Transverse colon (tissue), 4 donors: Measurements from ENCODE around the gene WNT11.

ENCODE experiments used
- CTCF ChIP-seq, 5 experiments: fragments of 200-600 bp in 3 of 5; fragments of 450-650 bp in 2 of 5; sonication (generic) in 3 of 5; IDR thresholded peaks; 1 replicate in 2 of 5; 2 replicates in 3 of 5; pipeline ENCODE4 v1.5.1; 2016 to 2017; ENCODE audit warnings: antibody characterized with exemption in 5 of 5, inconsistent platforms in 3 of 5, mild to moderate bottlenecking in 2 of 5, moderate library complexity in 1 of 5
- EP300 ChIP-seq: sonication (generic); formaldehyde crosslinking; IDR thresholded peaks from one replicate; pipeline ENCODE4 v1.6.1; 2017; ENCODE audit warnings: antibody characterized with exemption, low read depth
- POLR2A ChIP-seq: fragments of 450-650 bp; IDR thresholded peaks from one replicate; pipeline ENCODE4 v1.6.1; 2016; ENCODE audit warnings: antibody characterized with exemption, mild to moderate bottlenecking, moderate library complexity
- POLR2AphosphoS5 ChIP-seq, 3 donors: sonication (generic); formaldehyde crosslinking; IDR thresholded peaks; one replicate each; pipeline ENCODE4 v1.6.1; 2016; ENCODE audit warnings: antibody characterized with exemption in 3 of 3

- TF ChIP-seq CTCF (IDR thresholded peaks at IDR 0.05): no peak
- no peak for TF ChIP-seq POLR2A
- TF ChIP-seq POLR2AphosphoS5 (IDR thresholded peaks at IDR 0.05): no peak
- TF ChIP-seq EP300: no peak
Measured at GRCh38 chr11:76166314-76166713, 40.0 kb downstream of the WNT11 start.
